ENCODE data around the gene MAST4.

MAST4 gene

GRCh38 chr5:67029481-67029880 lies 433.3 kb downstream of the MAST4 start:
- no peak for DNase-seq

GRCh38 chr5:67030289-67031056 lies 434.3 kb downstream of the MAST4 start:
- DNase-seq, result no peak

GRCh38 chr5:67031057-67031443 lies 434.9 kb downstream of the MAST4 start:
- no peak for DNase-seq

- no peak for DNase-seq
Observed at GRCh38 chr5:67031692-67032091, 435.5 kb downstream of the MAST4 start.

- DNase-seq, result no peak
Observed at GRCh38 chr5:67032921-67033664, 436.9 kb downstream of the MAST4 start.

GRCh38 chr5:67033880-67034651 lies 437.9 kb downstream of the MAST4 start:
- DNase-seq, result no peak

- no peak for DNase-seq
Observed at GRCh38 chr5:67035098-67035740, 439.0 kb downstream of the MAST4 start.

GRCh38 chr5:67037171-67037570 lies 441.0 kb downstream of the MAST4 start:
- no peak for DNase-seq

- no peak for DNase-seq
Observed at GRCh38 chr5:67038817-67039603, 442.8 kb downstream of the MAST4 start.

GRCh38 chr5:67042176-67043003 lies 446.2 kb downstream of the MAST4 start:
- no peak for DNase-seq

GRCh38 chr5:67043796-67044511 lies 447.8 kb downstream of the MAST4 start:
- no peak for DNase-seq

- no peak for DNase-seq
Observed at GRCh38 chr5:67045816-67046740, 449.9 kb downstream of the MAST4 start.

GRCh38 chr5:67047160-67047559 lies 451.0 kb downstream of the MAST4 start:
- DNase-seq, result no peak

GRCh38 chr5:67047616-67048015 lies 451.4 kb downstream of the MAST4 start:
- DNase-seq, result no peak

GRCh38 chr5:67050125-67050524 lies 453.9 kb downstream of the MAST4 start:
- no peak for DNase-seq

GRCh38 chr5:67050635-67051034 lies 454.4 kb downstream of the MAST4 start:
- no peak for DNase-seq

- DNase-seq, result no peak
Observed at GRCh38 chr5:67051164-67051563, 455.0 kb downstream of the MAST4 start.

- DNase-seq, result no peak
Observed at GRCh38 chr5:67052034-67052433, 455.8 kb downstream of the MAST4 start.

GRCh38 chr5:67053229-67053628 lies 457.0 kb downstream of the MAST4 start:
- no peak for DNase-seq
